Measurements from ENCODE around the gene CLTA. TPM values are rescaled to one million over a fixed set of nuclear protein-coding genes. Genes with fewer than 3 reads are reported as not detected.
"Not testable (repeated sequence)": the region's sequence is repeated elsewhere in the genome, so short reads cannot be mapped to it uniquely, and the experiment has no call there.

The CLTA gene
- total RNA-seq, 2 donors from 2014 or later = 86.7 to 145 TPM

GRCh38 chr9:36177571-36177970 is 13.2 kb upstream of the CLTA start:
- ATAC-seq = no peak
- DNase-seq = no peak
- Histone ChIP-seq H3K9me3 (no peaks in the 10 kb centered on the region), H3K36me3 (replicated peaks in 1 of 2; ENCODE audit: insufficient read depth in 1 of 2, low read depth in 2 of 2) (no peaks in the 10 kb centered on the region), H3K27me3 (no peaks in the 10 kb centered on the region), H3K4me3 (no peak overlapping the region), H3K27ac (no peak overlapping the region), H3K4me1 (no peaks in the 10 kb centered on the region)
- TF ChIP-seq CTCF (IDR thresholded peaks at IDR 0.05) = no peak
- TF ChIP-seq POLR2A (IDR thresholded peaks at IDR 0.05) = no peak
- intact Hi-C loops (cut with DNase I) = no loop called here
- 78% methylated on average over 4 of the region's 4 CpGs for WGBS, 2 donors

GRCh38 chr9:36180243-36180642 is 10.5 kb upstream of the CLTA start:
- ATAC-seq; H3K36me3 ChIP-seq (replicated peaks in 1 of 2; ENCODE audit: insufficient read depth in 1 of 2, low read depth in 2 of 2); H3K4me1 ChIP-seq; H3K4me3 ChIP-seq; H3K27ac ChIP-seq; H3K27me3 ChIP-seq; intact Hi-C loops (cut with DNase I); DNase-seq; H3K9me3 ChIP-seq: not testable (repeated sequence)
- WGBS, 2 donors = 72 to 81% methylated on average over 6 of the region's 6 CpGs

- Histone ChIP-seq H3K27ac (no peak overlapping the region), H3K9me3 (no peaks in the 10 kb centered on the region), H3K27me3 (no peaks in the 10 kb centered on the region), H3K36me3 (replicated peaks in 1 of 2; ENCODE audit: insufficient read depth in 1 of 2, low read depth in 2 of 2) (no peaks in the 10 kb centered on the region), H3K4me1 (peaks cover 13% of the 10 kb centered on the region), H3K4me3 (no peak overlapping the region)
- TF ChIP-seq POLR2A (IDR thresholded peaks at IDR 0.05) = no peak
- no peak for TF ChIP-seq CTCF (IDR thresholded peaks at IDR 0.05)
- intact Hi-C loops (cut with DNase I) = no loop called here
- ATAC-seq (no peak), DNase-seq (no peak)
These were observed 3.3 kb upstream of the CLTA start for GRCh38 chr9:36187414-36187813.

- no peak for ATAC-seq
- Histone ChIP-seq H3K9me3 (no peaks in the 10 kb centered on the region), H3K4me3 (no peak overlapping the region), H3K27me3 (no peaks in the 10 kb centered on the region), H3K27ac (no peak overlapping the region), H3K36me3 (replicated peaks in 1 of 2; ENCODE audit: insufficient read depth in 1 of 2, low read depth in 2 of 2) (no peaks in the 10 kb centered on the region), H3K4me1 (peaks cover 21% of the 10 kb centered on the region)
- TF ChIP-seq POLR2A (IDR thresholded peaks at IDR 0.05) (no peak), CTCF (IDR thresholded peaks at IDR 0.05) (no peak)
- intact Hi-C loops (cut with DNase I) = no loop called here
- no peak for DNase-seq
- 75 to 76% methylated on average over 5 of the region's 5 CpGs for WGBS, 2 donors
These were observed 2.5 kb upstream of the CLTA start for GRCh38 chr9:36188212-36188611.

- no peaks in the 10 kb centered on the region for H3K36me3 ChIP-seq (replicated peaks in 1 of 2; ENCODE audit: insufficient read depth in 1 of 2, low read depth in 2 of 2)
- H3K27ac ChIP-seq = peak overlapping the region; percentile 70 to 90 (median 84)
- no peaks in the 10 kb centered on the region for H3K9me3 ChIP-seq
- WGBS, 2 donors = 5 to 6% methylated on average over 9 of the region's 9 CpGs
- DNase-seq (peak in 1 of 4 donors; percentile 16), ATAC-seq (no peak)
- H3K4me3 ChIP-seq = peak overlapping the region; percentile 3 to 94
- intact Hi-C loops (cut with DNase I) = no loop called here
- peaks cover 38% of the 10 kb centered on the region for H3K4me1 ChIP-seq
- TF ChIP-seq POLR2A (IDR thresholded peaks at IDR 0.05) (no peak), CTCF (IDR thresholded peaks at IDR 0.05) (no peak)
- no peaks in the 10 kb centered on the region for H3K27me3 ChIP-seq
These were observed 745 bp upstream of the CLTA start for GRCh38 chr9:36189976-36190375.
